Measurements from ENCODE around the gene TUT7. TPM values are rescaled to one million over a fixed set of nuclear protein-coding genes. Genes with fewer than 3 reads are reported as not detected.

The TUT7 gene
- total RNA-seq, 6 experiments from 2014 or later: 22.5 to 46.7 (median 31.6) TPM

DNA sequence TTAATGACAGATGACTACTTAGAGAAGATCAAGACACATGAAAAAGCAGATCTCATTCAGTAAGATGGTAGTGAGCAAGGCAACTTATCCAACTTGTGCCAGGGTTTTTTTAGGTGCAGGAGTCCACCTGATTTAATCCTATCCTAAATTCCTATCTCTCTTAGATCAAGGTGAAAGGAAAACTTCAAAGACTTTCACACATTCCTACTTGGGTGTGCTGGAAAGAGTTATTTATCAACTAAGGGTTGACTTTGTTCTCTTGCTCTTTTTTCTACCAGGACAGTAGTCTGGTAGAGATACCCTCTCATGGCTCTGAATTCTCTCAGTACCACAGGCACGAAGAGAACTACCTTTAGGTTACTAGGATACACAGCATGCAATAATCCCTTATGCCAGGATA lies 18.2 kb downstream of the TUT7 start:
- 67% methylated on average over 1 of the region's 1 CpG for WGBS (ENCODE audit: insufficient coverage, low coverage, low lambda C conversion rate, missing lambda C conversion rate)
- H3K9me3 ChIP-seq: no peaks in the 10 kb centered on the region
- DNase-seq (no peak), ATAC-seq (no peak)
- intact Hi-C loops (cut with DNase I): no loop called here
- peaks cover 3 to 87% (median 48%) of the 10 kb centered on the region in 4 donors for H3K36me3 ChIP-seq
- peaks cover 0 to 4% (median 0%) of the 10 kb centered on the region in 4 donors for H3K4me1 ChIP-seq
- no peak overlapping the region for H3K4me3 ChIP-seq
- no peak overlapping the region for H3K27ac ChIP-seq
- no peaks in the 10 kb centered on the region for H3K27me3 ChIP-seq
- TF ChIP-seq POLR2A (IDR thresholded peaks at IDR 0.05) (no peak), CTCF (IDR thresholded peaks at IDR 0.05) (no peak)

GRCh38 chr9:86333651-86334050 lies 20.6 kb downstream of the TUT7 start:
- no peak overlapping the region for H3K27ac ChIP-seq
- ATAC-seq (no peak), DNase-seq (no peak)
- no peak overlapping the region for H3K4me3 ChIP-seq
- 87% methylated on average over 2 of the region's 2 CpGs for WGBS (ENCODE audit: insufficient coverage, low coverage, low lambda C conversion rate, missing lambda C conversion rate)
- no peaks in the 10 kb centered on the region for H3K27me3 ChIP-seq
- intact Hi-C loops (cut with DNase I): no loop called here
- no peak for TF ChIP-seq POLR2A (IDR thresholded peaks at IDR 0.05)
- no peak for TF ChIP-seq CTCF (IDR thresholded peaks at IDR 0.05)
- H3K36me3 ChIP-seq: peaks cover 0 to 65% (median 37%) of the 10 kb centered on the region in 4 donors
- no peaks in the 10 kb centered on the region for H3K9me3 ChIP-seq
- no peaks in the 10 kb centered on the region for H3K4me1 ChIP-seq

DNA sequence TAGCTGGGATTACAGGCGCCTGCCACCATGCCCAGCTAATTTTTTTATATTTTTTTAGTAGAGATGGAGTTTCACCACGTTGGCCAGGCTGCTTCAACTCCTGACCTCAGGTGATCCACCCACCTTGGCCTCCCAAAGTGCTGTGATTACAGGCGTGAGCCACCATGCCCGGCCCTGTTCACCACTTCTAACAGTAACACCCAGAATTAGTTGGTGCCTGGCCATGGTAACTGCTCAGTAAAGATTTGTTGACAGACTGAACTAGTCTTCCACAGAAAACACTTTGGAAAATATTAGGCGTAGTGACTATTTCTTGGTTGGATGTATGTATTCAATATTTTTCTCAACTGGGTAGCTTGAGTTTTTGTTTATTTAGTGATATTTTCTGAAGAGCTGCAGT lies 24.0 kb downstream of the TUT7 start:
- H3K9me3 ChIP-seq: no peaks in the 10 kb centered on the region
- intact Hi-C loops (cut with DNase I): no loop called here
- H3K36me3 ChIP-seq: peaks cover 0 to 65% (median 34%) of the 10 kb centered on the region in 4 donors
- WGBS (ENCODE audit: insufficient coverage, low coverage, low lambda C conversion rate, missing lambda C conversion rate): 87% methylated on average over 4 of the region's 5 CpGs
- H3K4me1 ChIP-seq: no peaks in the 10 kb centered on the region
- TF ChIP-seq POLR2A (IDR thresholded peaks at IDR 0.05): no peak
- no peak for TF ChIP-seq CTCF (IDR thresholded peaks at IDR 0.05)
- ATAC-seq (no peak), DNase-seq (no peak)
- H3K27me3 ChIP-seq: no peaks in the 10 kb centered on the region
- no peak overlapping the region for H3K4me3 ChIP-seq
- H3K27ac ChIP-seq: no peak overlapping the region

DNA sequence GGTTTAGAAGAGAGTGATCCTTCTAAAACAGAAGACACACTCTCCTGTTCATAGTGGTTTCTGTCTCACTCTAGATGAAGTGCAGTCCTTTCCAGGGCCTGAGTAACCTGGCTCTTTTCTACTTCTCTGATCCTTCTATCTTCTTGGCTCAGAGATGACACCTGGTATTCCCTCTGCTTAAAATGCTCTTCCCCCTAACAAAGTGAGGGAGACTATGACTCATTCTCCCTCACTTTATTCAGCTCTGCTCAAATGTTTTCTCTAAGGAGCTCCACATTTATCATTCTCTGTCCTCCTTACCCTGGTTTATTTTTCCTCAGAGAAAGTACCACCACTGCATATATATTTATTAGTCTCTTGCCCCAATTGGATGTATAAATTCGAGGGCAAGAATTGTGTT lies 24.6 kb downstream of the TUT7 start:
- Histone ChIP-seq H3K9me3 (no peaks in the 10 kb centered on the region), H3K4me1 (no peaks in the 10 kb centered on the region), H3K27ac (no peak overlapping the region), H3K36me3 (peaks cover 0 to 65% (median 34%) of the 10 kb centered on the region in 4 donors), H3K27me3 (no peaks in the 10 kb centered on the region), H3K4me3 (no peak overlapping the region)
- intact Hi-C loops (cut with DNase I): no loop called here
- 90% methylated on average over 1 of the region's 1 CpG for WGBS (ENCODE audit: insufficient coverage, low coverage, low lambda C conversion rate, missing lambda C conversion rate)
- ATAC-seq (no peak), DNase-seq (no peak)
- no peak for TF ChIP-seq CTCF (IDR thresholded peaks at IDR 0.05)
- no peak for TF ChIP-seq POLR2A (IDR thresholded peaks at IDR 0.05)

GRCh38 chr9:86328156-86328555 lies 26.1 kb downstream of the TUT7 start:
- 65% methylated on average over 4 of the region's 4 CpGs for WGBS (ENCODE audit: insufficient coverage, low coverage, low lambda C conversion rate, missing lambda C conversion rate)
- H3K27me3 ChIP-seq: no peaks in the 10 kb centered on the region
- DNase-seq (no peak), ATAC-seq (no peak)
- no peaks in the 10 kb centered on the region for H3K9me3 ChIP-seq
- H3K4me1 ChIP-seq: no peaks in the 10 kb centered on the region
- TF ChIP-seq POLR2A (IDR thresholded peaks at IDR 0.05): no peak
- TF ChIP-seq CTCF (IDR thresholded peaks at IDR 0.05): no peak
- intact Hi-C loops (cut with DNase I): no loop called here
- H3K36me3 ChIP-seq: peaks cover 3 to 67% (median 36%) of the 10 kb centered on the region in 4 donors
- H3K4me3 ChIP-seq: no peak overlapping the region
- no peak overlapping the region for H3K27ac ChIP-seq
